ENCODE results near the gene NDRG4. TPM values are rescaled to one million over a fixed set of nuclear protein-coding genes. Genes with fewer than 3 reads are reported as not detected.

Gene NDRG4
- total RNA-seq, 4 donors from 2014 or later, result 0.60 to 64.7 (median 4.4) TPM

DNA sequence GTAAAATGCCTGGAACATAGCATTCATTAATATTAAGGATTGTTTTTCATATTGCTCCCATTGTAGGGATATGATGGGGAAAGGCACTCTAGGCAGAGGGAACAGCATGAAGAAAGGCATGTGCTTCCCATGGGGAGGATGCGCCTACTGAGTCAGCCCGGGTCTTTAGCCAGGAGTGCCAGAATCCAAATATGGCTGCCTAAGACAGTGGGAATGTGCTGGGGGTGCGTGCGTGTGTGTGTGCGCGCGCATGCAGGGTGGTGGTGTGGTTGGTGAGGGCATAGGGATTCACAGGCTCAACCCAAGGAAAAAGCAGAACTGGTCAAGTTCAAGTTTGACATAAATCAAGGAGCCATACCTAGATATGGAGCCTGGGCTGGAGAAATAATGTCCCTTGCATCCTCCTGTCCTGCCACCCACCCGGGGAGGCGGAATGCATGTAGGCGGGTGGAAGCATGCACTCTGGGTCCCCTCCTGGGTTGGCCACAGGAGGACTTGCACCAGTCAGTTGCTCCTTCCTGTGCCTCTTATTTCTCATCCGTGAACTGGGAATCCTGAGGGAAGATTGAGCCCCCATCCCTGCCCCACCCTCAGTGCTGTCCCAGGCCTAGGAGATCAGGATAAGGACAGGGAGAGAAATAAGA is 18.6 kb upstream of the NDRG4 start:
- 80 to 90% methylated on average over 3 to 11 of the region's 11 CpGs for WGBS, 2 donors (ENCODE audit: low coverage in 1 of 2)
- H3K9me3 ChIP-seq, result no peaks in the 10 kb centered on the region
- TF ChIP-seq EP300 (IDR thresholded peaks at IDR 0.05; ENCODE audit: low read depth), result no peak
- no peak for TF ChIP-seq POLR2AphosphoS5 (IDR thresholded peaks at IDR 0.05)
- TF ChIP-seq, protein P1, sequence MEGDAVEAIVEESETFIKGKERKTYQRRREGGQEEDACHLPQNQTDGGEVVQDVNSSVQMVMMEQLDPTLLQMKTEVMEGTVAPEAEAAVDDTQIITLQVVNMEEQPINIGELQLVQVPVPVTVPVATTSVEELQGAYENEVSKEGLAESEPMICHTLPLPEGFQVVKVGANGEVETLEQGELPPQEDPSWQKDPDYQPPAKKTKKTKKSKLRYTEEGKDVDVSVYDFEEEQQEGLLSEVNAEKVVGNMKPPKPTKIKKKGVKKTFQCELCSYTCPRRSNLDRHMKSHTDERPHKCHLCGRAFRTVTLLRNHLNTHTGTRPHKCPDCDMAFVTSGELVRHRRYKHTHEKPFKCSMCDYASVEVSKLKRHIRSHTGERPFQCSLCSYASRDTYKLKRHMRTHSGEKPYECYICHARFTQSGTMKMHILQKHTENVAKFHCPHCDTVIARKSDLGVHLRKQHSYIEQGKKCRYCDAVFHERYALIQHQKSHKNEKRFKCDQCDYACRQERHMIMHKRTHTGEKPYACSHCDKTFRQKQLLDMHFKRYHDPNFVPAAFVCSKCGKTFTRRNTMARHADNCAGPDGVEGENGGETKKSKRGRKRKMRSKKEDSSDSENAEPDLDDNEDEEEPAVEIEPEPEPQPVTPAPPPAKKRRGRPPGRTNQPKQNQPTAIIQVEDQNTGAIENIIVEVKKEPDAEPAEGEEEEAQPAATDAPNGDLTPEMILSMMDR (IDR thresholded peaks at IDR 0.05), result no peak
- TF ChIP-seq POLR2A (IDR thresholded peaks at IDR 0.05), result no peak
- no peaks in the 10 kb centered on the region for H3K36me3 ChIP-seq
- H3K4me1 ChIP-seq, result no peaks in the 10 kb centered on the region
- DNase-seq, result no peak
- H3K27ac ChIP-seq, result no peak overlapping the region
- intact Hi-C loops (cut with DNase I; ENCODE audit: low total_unique reads), result no loop called here
- H3K4me3 ChIP-seq, result no peak overlapping the region
- in situ Hi-C loops (cut with MboI; ENCODE audit: low pct_ligation_motif_present in 1 of 4, low pct_unique_long_range_greater_than_20kb in 1 of 4, low sequenced_read_pairs in 3 of 4), result loop anchor here (5.0 to 25.0 kb wide), 5 partner anchors 134 to 469 kb away; partner anchors contain the start of genes USB1 (in 1 of the 4) and ZNF319 (in 1 of the 4)
- no peaks in the 10 kb centered on the region for H3K27me3 ChIP-seq

DNA sequence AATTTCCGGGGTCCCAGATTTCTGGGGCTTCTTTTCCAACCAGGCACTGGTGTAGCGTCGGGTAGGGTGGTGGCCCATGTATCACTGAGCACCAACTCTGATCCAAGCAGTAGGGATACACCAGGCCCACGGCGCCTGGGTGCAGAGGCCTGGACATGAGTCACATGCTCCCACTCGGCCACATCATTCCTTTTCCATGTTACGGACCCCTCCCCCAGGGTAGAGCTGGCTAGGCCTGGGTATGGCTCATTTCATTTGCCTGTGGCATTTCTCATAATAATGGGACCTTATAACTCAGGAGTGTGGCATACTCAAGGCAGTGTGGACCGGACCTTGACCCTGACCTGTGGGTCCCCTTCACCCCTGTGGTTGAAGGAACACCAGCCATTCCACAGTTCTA is 18.0 kb upstream of the NDRG4 start:
- H3K4me3 ChIP-seq, result no peak overlapping the region
- no peaks in the 10 kb centered on the region for H3K36me3 ChIP-seq
- intact Hi-C loops (cut with DNase I; ENCODE audit: low total_unique reads) (no loop called here), in situ Hi-C loops (cut with MboI; ENCODE audit: low pct_ligation_motif_present in 1 of 4, low pct_unique_long_range_greater_than_20kb in 1 of 4, low sequenced_read_pairs in 3 of 4) (loop anchor here (5.0 to 25.0 kb wide), 5 partner anchors 135 to 470 kb away; partner anchors contain the start of genes USB1 (in 1 of the 4) and ZNF319 (in 1 of the 4))
- no peaks in the 10 kb centered on the region for H3K9me3 ChIP-seq
- WGBS, 2 donors (ENCODE audit: low coverage in 1 of 2), result 75% methylated on average over 8 of the region's 8 CpGs; no CpG with 5 or more reads in 1 of the 2 donors
- DNase-seq, result no peak
- H3K27ac ChIP-seq, result no peak overlapping the region
- no peaks in the 10 kb centered on the region for H3K27me3 ChIP-seq
- no peaks in the 10 kb centered on the region for H3K4me1 ChIP-seq
- TF ChIP-seq POLR2A (IDR thresholded peaks at IDR 0.05) (no peak), POLR2AphosphoS5 (IDR thresholded peaks at IDR 0.05) (no peak), EP300 (IDR thresholded peaks at IDR 0.05; ENCODE audit: low read depth) (no peak)
- TF ChIP-seq, protein P1 (IDR thresholded peaks at IDR 0.05), result no peak

DNA sequence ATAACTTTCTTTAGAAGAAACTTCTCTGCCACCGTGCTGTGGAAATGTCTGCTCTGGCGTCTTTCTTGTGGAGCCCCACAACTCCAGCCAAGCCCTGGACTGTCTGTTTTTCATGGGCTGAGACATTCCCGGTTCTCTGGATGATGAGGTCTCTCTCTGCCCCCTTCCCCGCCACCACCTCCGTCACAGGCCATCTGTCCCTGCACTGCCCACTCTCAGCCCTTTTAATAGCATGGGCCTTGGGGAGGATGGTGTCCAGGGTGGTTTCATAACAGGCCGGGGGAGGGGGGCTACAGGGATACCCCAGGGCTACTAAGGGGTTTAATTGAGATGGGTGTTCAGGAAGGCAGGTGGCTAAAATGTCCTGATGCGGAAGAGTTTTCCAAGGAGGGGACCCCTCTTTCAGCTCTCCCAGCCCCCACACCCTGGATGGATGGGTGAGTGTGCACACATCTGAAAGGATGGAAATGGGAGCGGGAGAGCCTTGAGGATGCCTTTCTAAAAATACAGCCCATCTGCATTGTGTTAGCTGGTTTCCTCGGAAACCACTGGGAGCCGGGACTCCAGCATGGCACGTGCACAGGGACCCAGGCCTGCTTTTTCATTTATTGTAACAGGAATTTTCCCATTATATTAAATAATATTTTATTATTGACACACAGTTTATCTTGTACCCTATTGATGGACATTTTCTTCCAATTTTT is 14.6 kb upstream of the NDRG4 start:
- Histone ChIP-seq H3K27me3 (no peaks in the 10 kb centered on the region), H3K36me3 (no peaks in the 10 kb centered on the region), H3K27ac (no peak overlapping the region), H3K4me3 (no peak overlapping the region), H3K9me3 (no peaks in the 10 kb centered on the region), H3K4me1 (peaks cover 0 to 6% (median 4%) of the 10 kb centered on the region in 4 donors)
- no peak for DNase-seq
- WGBS, 2 donors (ENCODE audit: low coverage in 1 of 2), result 74 to 76% methylated on average over 11 of the region's 11 CpGs
- TF ChIP-seq EP300 (IDR thresholded peaks at IDR 0.05; ENCODE audit: low read depth) (no peak), POLR2AphosphoS5 (IDR thresholded peaks at IDR 0.05) (no peak), POLR2A (IDR thresholded peaks at IDR 0.05) (no peak)
- TF ChIP-seq, protein P1 (IDR thresholded peaks at IDR 0.05), result no peak
- in situ Hi-C loops (cut with MboI; ENCODE audit: low pct_ligation_motif_present in 1 of 4, low pct_unique_long_range_greater_than_20kb in 1 of 4, low sequenced_read_pairs in 3 of 4) (loop anchor here in 3 of 4 donors (10.0 to 25.0 kb wide), 3 partner anchors 141 to 473 kb away; partner anchors contain the start of genes USB1 (in 1 of the 3) and ZNF319 (in 1 of the 3)), intact Hi-C loops (cut with DNase I; ENCODE audit: low total_unique reads) (no loop called here)

All from transverse colon (tissue), 4 donors.